TTC549 (cell line): Measurements from ENCODE around the gene SUDS3.

Experiments
- FAIRE-seq: peaks from 2 replicates; lab custom pipeline; 2012; peaks lifted over from hg19 to GRCh38; lab: Jason Lieb, UNC

Gene SUDS3

GRCh38 chr12:118357257-118358007, 18.9 kb upstream of the SUDS3 start:
- no peak for FAIRE-seq

GRCh38 chr12:118358008-118358359, 18.4 kb upstream of the SUDS3 start:
- FAIRE-seq: no peak

- no peak for FAIRE-seq
Observed at GRCh38 chr12:118358612-118359540, 17.5 kb upstream of the SUDS3 start.

GRCh38 chr12:118359541-118359915, 16.8 kb upstream of the SUDS3 start:
- no peak for FAIRE-seq

DNA sequence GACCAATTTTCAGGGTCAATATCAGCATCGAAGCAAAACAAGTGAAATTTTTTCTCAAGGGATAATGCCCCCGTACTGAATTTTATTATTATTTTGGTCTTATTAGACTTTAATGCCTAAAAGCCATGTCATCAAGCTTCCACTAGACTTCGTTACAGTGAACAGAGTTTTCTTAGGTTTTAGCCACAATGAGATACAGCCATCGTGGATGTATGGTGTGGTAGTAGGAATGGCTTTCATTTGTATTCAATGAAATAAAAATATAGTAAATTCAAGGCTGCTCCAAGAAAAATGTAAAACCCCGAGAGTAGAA, 15.3 kb upstream of the SUDS3 start:
- no peak for FAIRE-seq

DNA sequence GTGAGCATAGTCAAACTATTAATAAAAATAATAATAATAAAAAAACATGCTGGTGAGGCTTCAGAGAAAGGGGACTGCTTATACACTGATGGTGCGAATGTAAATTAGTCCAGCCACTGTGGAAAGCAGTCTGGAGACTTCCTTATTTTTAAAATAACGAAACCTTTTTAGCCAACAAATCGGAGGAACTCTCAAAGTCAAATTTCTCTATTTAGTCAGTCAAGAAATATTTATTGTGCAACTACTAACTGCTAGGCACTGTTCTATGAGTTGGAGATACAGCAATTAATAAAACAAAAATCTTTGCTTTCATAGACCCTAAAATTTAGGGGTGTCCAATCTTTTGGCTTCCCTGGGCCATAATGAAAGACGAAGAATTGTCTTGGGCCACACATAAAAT, 14.5 kb upstream of the SUDS3 start:
- FAIRE-seq: no peak

GRCh38 chr12:118368821-118369220, 7.5 kb upstream of the SUDS3 start:
- no peak for FAIRE-seq

DNA sequence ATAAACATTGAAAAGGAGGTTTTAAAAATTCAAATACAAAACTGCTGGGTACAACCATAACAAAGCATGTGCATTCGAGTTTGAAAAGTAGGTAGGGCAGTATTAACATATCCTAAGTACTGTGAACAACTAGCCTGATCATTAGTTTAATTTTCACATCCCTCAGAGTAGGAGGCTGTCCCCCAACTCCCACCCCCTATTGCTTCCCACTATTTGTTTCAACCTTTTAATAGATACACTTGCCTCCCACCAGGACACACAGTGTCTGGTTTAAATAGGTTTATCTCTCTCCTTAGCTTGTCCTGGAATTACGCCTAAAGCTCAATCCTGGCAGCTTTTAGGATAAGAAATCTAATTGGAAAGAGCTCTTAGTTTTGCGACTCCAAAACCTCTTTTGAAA, 5.8 kb upstream of the SUDS3 start:
- FAIRE-seq: no peak

GRCh38 chr12:118371321-118372282, 4.8 kb upstream of the SUDS3 start:
- FAIRE-seq: no peak

- peak; percentile 5 for FAIRE-seq
Observed at GRCh38 chr12:118372541-118373495, 3.5 kb upstream of the SUDS3 start, which contains the start of gene TAOK3. Gene TAOK3 (minus strand): TSS chr12:118372907. CDS start chr12:118255567, 117,340 bp downstream.

- no peak for FAIRE-seq
Observed at GRCh38 chr12:118373616-118374015, 2.7 kb upstream of the SUDS3 start.

DNA sequence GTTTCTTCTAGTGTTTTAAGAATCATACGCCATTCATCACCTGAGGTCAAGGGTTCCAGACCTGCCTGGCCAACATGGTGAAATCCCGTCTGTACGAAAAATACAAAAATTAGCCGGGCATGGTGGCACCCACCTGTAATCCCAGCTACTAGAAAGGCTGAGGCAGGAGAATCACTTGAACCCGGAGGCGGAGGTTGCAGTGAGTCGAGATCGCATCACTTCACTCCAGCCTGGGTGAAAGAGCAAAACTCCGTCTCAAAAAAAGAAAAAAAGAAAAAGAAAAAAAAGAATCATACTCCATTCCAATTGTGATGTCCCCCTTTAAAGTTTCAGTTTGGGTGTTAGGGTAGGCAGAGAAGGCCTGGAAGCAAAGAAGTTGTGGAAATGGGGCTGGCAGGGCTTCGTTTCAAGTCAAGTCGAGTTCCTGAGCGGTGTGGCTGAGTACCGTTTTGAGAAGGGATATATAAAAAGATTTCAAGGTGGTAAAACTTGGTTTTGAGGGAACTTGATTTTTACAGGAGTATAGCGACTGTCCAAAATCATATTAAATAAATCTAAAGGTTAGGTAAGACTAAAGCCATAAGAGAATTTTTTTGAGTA, 2.1 kb upstream of the SUDS3 start:
- FAIRE-seq: no peak

GRCh38 chr12:118374909-118375308, 1.4 kb upstream of the SUDS3 start:
- FAIRE-seq: no peak

DNA sequence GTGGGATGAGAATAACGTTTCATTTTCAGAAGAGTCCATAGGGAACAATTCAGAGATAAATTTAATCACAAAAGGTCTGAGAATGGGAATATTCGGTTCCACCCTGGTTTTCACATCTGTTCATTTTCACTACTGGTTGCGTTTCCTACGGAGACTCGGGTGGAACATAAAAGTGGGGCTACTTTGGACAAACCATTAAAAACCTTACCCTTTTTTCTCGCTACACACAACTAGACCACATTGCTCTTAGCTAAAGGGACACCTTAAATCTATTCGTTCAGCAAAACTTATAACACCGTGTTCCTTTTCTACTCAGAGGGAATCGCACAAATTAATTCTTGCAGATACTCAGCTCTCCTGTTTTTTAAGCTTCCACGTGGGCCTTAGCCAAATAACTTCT, 1.0 kb upstream of the SUDS3 start:
- FAIRE-seq: no peak

GRCh38 chr12:118377021-118377883, 897 bp downstream of the SUDS3 start:
- no peak for FAIRE-seq

DNA sequence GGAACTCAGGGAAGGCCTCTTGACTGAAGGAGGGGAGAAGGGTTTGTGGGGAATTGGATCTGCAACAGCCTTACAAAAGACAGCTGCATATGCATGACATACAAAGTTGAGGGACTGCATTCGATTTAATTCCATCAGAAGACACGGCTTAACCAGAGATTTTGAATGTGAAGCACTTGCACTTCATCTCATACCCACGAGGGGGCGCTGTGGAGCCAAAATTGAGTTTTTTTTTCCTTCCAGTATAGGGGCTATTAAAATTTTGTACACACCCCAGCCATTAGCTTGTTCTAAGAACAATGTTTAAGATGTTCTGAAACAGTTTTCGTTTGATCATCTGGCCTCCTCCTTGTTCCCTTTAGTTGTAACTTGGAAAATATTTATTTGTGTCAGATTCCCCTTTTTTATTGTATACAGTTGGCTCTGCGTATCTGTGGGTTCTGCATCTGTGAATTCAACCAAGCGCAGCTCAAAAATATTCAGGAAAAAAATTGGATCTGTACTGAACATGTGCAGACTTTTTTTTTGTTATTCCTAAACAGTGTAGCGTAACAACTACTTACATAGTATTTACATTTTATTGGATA, 1.6 kb downstream of the SUDS3 start:
- FAIRE-seq: peak; percentile 78

DNA sequence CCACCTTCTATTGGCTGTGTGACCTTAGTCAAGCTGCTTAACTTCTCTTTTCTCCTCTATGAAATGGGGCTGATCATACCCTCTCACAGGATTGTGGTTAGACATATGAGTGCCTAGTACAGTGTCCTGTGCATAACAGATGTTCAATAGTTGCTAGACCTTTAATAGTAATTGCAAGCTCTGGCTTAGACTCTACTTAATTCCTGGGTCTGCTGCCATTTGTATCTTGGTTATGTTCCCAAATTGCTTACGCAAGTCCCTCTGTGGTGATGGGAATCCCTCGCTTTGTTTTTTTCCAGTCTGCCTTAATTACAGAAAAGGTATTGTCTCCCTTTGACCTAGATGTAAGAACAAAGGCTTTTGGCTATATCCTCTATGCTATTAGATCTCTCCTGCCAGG, 15.1 kb downstream of the SUDS3 start:
- no peak for FAIRE-seq

GRCh38 chr12:118391836-118392235, 15.5 kb downstream of the SUDS3 start:
- FAIRE-seq: no peak

GRCh38 chr12:118397708-118398440, 21.5 kb downstream of the SUDS3 start:
- no peak for FAIRE-seq
